ENCODE data around the gene ZMAT3.

ZMAT3 gene

GRCh38 chr3:179018808-179019207, 52.8 kb downstream of the ZMAT3 start:
- no peak for DNase-seq

GRCh38 chr3:179016979-179017670, 54.5 kb downstream of the ZMAT3 start:
- no peak for DNase-seq

GRCh38 chr3:179015551-179016020, 56.0 kb downstream of the ZMAT3 start:
- peak; percentile 44 for DNase-seq

GRCh38 chr3:179005706-179006105, 65.9 kb downstream of the ZMAT3 start:
- no peak for DNase-seq

GRCh38 chr3:179005213-179005612, 66.4 kb downstream of the ZMAT3 start:
- DNase-seq, result no peak

GRCh38 chr3:179000659-179001058, 71.0 kb downstream of the ZMAT3 start:
- no peak for DNase-seq

- DNase-seq, result no peak
These were observed 71.5 kb downstream of the ZMAT3 start for GRCh38 chr3:179000144-179000543.

- no peak for DNase-seq
These were observed 75.2 kb downstream of the ZMAT3 start for GRCh38 chr3:178996399-178996798.

GRCh38 chr3:178990293-178990692, 81.3 kb downstream of the ZMAT3 start:
- no peak for DNase-seq

- no peak for DNase-seq
These were observed 81.8 kb downstream of the ZMAT3 start for GRCh38 chr3:178989821-178990220.

- no peak for DNase-seq
These were observed 83.9 kb downstream of the ZMAT3 start for GRCh38 chr3:178987745-178988144.

- no peak for DNase-seq
These were observed 85.2 kb downstream of the ZMAT3 start for GRCh38 chr3:178986456-178986855.

- DNase-seq, result no peak
These were observed 89.5 kb downstream of the ZMAT3 start for GRCh38 chr3:178982137-178982536.

- DNase-seq, result no peak
These were observed 96.3 kb downstream of the ZMAT3 start for GRCh38 chr3:178975320-178975719.

- no peak for DNase-seq
These were observed 100.0 kb downstream of the ZMAT3 start for GRCh38 chr3:178971614-178972013.

GRCh38 chr3:178969004-178969700, 102.5 kb downstream of the ZMAT3 start:
- DNase-seq, result no peak
